Stimulated activated CD8-positive, alpha-beta memory T cell treated with anti-CD3 and anti-CD28 coated beads, Interleukin-15, amount 100 ng/mL, for 48 hours (primary cell): Measurements from ENCODE around the gene NEUROD6.

Experiments
- DNase-seq, 2 donors: peaks; one replicate each; pipeline ENCODE4 v3.0.0-alpha.2; 2020; ENCODE audit warnings: low read depth in 2 of 2

Gene NEUROD6

DNA sequence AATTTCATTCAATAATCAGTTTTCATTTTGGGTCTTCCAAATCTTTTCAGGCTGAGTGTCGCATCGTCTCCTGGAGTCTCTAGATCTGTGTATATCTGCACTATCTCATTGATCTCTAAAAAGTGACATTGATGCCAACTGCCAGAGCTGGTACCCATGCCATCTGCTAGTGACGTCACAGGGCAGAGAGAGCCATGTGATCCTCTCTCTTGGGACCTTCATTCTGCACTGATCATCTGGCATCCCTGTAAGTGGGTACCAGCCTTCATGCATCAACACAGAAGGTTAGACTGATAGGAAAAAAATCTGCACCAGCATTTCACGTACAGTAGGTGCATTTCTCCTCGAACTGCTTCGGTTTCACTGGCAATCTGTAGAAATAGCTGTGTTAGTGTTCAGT, at the start of gene NEUROD6:
Gene NEUROD6 (minus strand): TSS at position 124 of the 400 bp plus-strand sequence. CDS start 1,458 bp downstream, outside the sequence.
- no peak for DNase-seq

DNA sequence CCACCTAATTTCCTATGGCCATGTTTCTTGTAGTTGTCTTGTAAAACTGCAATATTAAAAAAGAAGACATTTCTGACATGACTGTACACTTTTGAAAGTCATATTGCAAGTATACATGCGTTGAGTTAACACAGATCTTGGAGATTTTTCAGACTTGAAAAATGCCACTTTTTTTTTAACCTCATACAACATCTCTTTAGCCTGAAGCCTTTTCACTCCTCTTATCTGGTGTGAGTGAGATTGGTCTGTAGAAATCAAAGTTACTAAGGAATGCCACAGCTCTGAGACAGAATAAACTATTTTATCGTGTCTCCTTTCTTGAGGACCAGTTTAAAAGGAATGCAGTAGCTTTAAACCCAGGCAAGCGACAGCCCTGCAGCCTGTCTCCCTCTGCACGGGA, 43.9 kb upstream of the NEUROD6 start:
- no peak for DNase-seq

- no peak for DNase-seq
These were observed 42.2 kb upstream of the NEUROD6 start for GRCh38 chr7:31382722-31383121.

DNA sequence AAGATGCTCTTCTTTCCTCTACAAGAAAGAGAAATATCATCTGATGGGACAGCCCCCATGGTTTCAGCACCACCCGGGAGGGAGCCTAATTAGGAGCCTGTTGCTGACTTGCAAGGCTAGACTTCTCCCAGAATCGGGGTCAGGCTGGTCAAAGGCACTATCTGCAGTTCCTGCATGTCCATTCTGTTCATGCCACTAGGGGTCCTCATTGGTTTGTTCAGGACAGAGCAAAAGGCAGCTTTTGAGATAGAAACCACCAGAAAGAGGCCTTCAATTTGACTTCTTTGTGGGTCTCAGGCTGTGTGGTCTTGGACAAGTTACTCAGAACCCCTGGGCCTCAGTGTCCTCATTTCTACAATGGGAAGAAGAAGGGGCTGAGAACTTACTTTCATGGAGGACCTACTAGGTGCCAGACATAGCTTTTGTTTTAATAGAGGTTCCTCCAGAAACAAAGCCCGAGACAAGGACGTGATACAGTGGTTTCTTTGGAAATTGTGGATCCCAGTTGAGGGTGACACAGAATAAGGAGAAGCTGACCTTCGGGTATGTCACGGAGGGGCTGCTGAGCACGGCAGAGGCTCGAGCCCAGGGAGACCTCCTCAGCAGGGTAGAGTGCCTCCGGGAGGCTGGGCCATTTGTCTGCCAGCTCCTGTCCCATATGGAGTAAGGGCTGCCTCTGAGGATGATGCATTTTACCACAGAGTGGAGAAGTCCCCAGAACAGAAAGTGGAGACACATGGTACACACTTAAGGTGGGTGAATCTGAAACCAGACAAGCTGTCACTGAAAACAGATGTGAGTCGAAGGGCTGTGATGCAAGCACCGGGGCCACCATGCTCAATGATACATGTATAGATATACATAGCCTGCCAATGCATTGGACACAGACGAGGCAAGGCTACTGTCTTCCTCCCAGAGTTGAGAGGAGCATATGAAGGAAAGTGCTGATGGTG, 33.1 kb upstream of the NEUROD6 start:
- DNase-seq = peak in 1 of 2 donors; percentile 3

DNA sequence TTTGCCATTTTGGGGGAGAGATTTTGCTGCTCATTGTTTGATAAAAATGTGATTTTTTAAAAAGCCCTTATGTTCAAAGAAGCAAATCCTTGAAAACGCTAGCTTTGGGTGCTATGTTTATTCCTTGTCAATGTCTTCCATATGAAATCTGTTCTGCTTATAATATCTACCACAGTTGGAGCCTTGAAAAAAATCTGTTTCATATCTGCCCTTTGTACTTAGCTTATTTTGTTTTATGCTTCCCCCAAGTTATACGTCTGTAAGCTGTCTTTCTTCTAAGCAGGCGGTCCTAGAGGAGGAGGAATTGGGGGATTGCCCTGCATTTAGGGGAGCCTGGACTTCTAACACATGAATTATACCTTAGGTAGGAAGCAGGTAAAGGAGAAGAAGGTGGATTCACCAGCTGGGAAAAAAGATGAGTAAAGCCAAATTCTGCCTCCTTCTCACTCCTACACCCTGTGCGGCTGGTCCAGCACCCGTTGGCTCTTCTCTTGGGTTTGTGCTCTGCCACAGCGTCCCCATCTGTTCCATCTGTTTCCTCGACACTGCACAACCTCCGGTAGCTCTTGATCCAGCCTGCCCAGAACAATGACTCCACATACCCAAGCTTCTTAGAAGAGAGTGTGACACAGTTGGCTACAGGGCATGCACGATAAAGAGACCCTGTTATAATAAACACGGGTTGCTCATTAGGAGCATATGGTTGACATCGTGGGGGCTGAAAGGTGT, 31.9 kb upstream of the NEUROD6 start:
- DNase-seq = no peak

- DNase-seq = no peak
These were observed 31.1 kb upstream of the NEUROD6 start for GRCh38 chr7:31371621-31372020.

DNA sequence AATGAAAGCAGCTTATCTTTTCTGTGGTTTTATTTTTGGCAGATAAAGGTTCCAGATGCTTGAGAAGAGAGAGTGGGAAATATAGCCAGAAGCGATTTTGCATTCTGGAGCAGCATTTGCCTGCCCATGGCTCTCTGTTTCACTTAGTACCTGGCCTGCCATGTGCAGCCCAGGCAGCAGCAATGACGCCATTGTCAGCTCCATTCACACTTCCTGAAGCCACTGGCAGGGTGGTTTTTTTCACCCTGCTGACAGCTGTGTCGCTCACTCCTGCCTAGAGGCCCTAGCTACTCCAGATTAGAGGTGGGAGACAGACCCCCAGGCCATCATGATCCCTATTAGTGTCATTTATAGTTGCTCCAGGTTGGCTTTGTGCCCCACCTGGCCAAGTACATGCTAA, 30.1 kb upstream of the NEUROD6 start:
- no peak for DNase-seq

DNA sequence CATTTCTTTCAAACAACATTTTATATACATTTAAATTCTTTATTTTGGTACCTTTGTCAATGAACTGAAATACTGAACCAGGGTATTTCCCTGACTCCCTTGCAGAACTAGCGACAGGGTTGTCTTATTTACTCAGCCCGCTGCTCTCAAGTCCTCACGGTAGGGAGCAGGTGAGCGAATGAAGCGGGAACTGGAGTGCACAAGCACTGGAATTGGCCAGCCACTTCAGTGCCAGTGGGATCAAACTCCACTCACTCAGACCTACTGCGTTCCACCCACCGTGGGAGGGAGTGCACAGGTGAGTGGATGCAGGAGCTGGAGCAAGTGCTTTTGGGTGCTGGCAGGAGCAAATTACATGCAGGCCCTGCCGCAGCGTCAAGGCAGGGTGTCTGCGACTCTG, 28.1 kb upstream of the NEUROD6 start:
- DNase-seq = no peak

DNA sequence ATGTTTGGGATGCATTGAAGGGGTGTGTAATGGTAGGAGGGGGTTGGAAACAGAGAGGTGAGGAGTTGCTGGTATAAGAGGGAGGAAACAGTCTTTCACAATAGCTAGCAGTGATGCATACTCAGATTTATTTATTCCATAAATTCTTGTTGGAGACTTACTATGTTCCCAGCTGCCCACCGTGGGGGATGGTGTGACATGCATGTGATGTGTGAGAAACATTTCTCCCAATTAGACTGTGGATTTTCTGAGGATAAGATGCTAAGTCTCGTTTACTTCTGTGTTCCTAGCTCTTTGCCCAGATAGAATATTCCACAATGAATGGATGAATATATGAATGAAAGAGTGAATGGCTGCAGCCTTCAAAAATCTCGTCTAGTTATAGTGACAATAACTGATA, 23.0 kb upstream of the NEUROD6 start:
- no peak for DNase-seq

DNA sequence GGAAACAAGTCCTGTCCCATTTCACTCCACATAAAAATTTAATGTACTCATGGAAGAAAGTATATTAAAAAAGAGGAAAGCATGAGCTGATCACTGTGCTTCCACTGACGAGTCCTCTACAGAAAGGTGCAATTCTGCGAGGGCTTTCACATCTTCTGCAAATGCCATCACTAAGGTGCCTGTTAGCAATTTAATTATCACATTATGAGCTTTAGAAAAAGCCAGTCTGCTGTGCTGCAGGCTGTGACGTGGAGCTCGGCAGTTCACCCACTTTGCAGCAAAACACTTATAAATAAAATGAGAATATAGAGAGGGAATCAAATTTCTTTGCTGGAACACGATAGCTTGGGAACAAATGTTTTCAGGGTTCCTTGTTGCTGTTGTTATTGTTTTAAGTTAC, 22.5 kb upstream of the NEUROD6 start:
- DNase-seq = no peak

DNA sequence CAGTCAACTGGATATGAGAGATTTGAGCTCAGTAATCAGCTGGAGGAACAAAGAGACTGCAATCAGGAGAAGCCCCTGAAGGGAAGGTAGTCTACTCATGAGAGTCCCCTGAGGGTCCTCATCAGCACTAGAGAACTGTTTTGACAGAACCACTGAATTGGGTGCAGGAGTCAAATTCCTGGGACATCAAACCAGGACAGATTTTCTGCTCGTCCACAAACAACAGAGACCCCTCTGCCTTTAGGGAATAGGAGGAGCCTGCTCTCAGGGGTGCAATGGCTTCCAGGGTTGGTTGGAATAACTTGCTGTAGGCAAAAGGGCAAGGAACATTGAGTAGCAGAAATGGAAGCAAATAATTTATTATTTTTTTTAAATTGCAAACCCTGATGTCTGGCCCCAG, 21.9 kb upstream of the NEUROD6 start:
- DNase-seq = no peak

DNA sequence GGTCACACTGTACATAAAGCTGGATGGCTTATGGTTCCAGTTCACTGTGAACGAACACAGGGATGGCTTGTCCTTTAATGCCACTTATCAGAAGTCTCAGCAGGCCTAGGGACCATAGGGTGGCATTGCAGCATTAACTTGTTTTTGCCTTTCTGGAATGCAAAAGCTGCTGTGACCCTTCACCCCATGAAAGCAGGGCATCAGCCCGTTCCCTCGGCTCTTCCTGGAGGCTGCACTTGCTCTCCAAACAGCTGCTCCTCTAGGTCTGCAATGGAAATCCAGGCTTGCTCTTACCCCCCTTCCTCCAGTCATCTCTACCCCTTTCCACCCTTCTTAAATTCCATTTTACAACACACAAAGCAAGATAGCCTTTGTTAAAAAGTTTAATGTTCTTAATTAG, 17.9 kb upstream of the NEUROD6 start:
- no peak for DNase-seq

DNA sequence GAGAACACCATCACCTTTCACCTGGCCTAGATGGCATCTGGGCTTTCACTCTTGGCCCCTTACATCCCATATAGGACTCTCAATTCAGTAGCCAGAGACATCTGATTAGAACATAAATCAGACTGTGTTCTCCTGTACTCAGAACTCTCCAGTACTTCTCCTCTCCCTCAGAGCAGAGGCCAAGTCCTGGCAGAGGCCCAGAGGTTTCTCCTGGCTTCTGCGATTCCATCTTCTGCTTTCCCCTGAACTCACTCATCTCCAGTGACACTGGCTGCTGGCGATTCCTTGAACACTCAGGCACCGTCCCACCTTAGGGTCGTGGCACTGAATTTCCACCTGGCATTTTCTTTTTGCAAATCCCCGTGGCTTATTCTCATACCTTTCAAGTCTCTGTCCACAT, 4.9 kb upstream of the NEUROD6 start:
- DNase-seq = no peak

DNA sequence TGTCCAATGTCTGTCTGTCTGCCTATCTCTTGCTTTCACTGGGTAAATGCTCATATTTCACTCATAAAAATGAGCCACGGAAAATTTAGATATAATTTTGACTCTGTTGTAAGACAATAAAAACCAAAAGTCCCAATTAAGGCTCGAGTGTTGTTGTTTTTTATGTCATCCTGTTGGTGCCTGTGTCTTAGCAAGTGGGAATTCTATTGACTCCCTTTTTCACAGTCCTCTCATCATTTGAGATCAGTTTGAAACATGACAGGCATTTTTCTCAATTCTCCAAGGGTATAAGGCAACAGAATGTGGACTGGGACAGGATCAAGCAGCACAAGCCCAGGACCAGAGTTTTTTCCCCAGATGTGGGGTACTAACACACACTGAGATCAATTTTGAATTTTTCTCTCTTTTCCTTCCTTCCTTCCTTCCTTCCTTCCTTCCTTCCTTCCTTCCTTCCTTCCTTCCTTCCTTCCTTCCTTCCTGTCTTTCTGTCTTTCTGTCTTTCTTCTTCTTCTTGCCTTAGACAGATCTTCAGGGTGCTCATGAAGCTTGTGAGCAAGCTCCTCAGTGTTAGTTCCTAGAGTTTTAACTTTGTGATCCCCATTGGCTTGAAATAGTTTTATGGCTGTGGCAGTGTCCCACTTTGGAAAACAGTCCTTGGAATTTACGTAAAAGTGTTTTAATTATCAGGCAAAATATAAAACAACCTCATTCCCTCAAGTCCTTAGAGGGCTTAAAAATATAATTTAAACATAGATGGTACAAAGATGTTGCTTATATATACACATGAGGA, 3.2 kb upstream of the NEUROD6 start:
- no peak for DNase-seq

DNA sequence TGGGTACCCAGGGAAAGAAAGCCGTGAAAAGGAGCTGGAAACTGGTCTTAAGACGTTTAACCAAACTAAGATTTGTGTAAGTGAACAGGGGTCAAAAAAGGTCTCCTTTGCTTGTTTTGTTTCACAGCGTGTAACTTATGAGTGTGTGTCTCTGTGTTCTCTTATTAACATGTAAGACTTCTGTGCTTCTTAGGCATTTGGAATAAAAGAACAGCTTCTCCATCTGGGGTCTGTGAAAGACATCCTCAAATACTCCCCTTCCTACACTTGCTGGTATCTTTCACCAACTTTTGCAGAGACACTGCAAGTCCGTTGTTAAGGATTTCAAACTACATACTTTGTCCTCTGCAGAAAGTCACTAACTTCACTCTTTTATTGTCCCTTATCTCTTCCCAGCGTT, 615 bp upstream of the NEUROD6 start:
- DNase-seq = no peak

GRCh38 chr7:31340051-31340450, 475 bp downstream of the NEUROD6 start:
- DNase-seq = no peak

- no peak for DNase-seq
These were observed 1.8 kb downstream of the NEUROD6 start for GRCh38 chr7:31338706-31339105.

DNA sequence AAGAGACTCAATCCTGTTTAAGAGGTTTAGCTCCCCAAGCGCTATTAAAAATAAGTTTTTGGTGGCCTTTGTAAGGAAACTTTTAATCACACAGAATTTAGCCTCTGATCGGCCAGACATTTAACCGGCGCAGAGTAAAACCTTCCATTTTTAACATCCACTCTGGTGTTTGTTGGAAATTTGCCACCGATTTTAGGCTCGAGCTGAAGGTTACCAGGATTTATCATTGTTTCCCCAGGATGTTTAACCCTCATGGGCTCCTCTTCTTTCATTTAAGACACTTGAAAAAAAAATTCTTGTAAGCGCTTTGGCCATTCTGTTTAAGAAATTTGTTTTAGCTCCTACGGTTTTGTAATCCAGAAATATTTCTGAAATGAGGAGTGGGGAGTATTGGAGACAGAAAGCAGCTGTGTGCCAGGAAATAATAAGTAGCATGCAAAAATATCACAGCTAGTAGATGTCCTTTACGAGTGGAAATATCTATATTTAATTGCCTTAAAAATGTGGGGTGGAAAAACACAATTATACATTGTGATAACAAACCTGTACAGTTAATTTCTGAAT, 3.4 kb downstream of the NEUROD6 start:
- no peak for DNase-seq

GRCh38 chr7:31336202-31337001, 4.1 kb downstream of the NEUROD6 start:
- DNase-seq = no peak

GRCh38 chr7:31335884-31336201, 4.7 kb downstream of the NEUROD6 start:
- no peak for DNase-seq

DNA sequence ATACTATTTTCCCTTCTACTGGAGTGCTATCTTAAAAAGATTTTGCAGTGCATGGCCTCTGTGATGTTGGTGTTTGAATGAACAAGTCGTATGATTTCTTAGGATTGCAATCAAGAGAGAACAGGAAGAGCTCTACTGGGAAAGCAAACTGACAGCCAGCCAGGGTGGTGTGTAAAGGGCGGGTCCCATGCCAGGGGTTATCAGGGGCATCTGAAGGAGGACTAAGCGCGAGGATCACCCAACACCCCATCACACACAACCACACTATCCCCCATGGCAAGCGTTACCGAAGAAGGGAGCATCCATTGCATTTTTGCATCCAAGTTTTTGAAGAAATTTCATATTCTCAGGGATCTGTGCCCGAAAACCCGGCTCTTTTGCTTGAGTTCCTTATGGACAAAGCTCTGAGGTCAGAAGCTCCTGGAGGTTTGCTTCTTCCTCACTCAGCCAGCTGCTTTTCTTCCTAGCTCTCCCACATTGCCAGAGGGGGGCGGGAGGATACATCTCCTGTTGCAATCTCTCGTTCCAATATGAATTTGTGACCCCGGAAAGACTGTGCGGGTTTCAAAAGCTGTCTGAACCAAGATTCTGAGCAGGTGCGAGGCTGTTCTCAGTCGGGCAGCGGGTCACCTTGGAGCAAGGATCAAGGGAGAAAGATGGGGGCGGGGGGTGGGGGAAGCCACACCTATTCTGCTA, 5.2 kb downstream of the NEUROD6 start:
- DNase-seq = no peak
